GM12892 (cell line): ENCODE data around the gene ZNF14.

Experiments used
- POLR2A ChIP-seq: IDR thresholded peaks from 2 replicates; pipeline ENCODE4 v1.6.1; 2011; ENCODE audit warnings: low read depth, low read length, control low read depth
- POLR2AphosphoS5 ChIP-seq: IDR thresholded peaks from 2 replicates; pipeline ENCODE4 v1.6.1; 2011; ENCODE audit warnings: low read depth, low read length, control low read depth
- TAF1 ChIP-seq: IDR thresholded peaks from 2 replicates; pipeline ENCODE4 v1.6.1; 2011; ENCODE audit warnings: low read depth, mild to moderate bottlenecking, control low read depth, low read length, borderline replicate concordance

GRCh38 chr19:19746286-19747213 is 13.6 kb upstream of the ZNF14 start:
- TF ChIP-seq TAF1 (no peak), POLR2A (no peak), POLR2AphosphoS5 (no peak)
